Activated CD8-positive, alpha-beta memory T cell treated with anti-CD3 and anti-CD28 coated beads for 24 hours (primary cell): ENCODE results near the gene MGST2.

Experiments
- DNase-seq: peaks from one replicate; pipeline ENCODE4 v3.0.0-alpha.2; 2020

The MGST2 gene

DNA sequence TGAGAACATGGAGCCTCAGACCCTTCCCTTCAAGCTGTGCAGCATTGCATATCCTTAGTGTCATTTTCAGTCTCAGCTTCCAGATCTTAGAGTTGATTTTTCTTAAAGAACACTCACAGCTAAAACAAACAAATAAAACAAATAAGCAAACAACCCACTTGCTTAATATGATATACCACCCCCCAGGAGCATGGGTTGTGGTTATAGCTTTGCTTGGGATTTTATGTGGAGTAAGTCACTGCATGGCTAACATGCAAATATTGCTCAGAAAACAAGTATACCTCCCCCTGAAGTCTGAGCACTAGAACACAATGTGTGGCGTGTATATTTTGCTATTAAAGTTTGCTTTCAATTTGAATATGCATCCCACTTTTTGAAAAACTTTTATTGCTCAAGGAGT lies 78.6 kb downstream of the MGST2 start:
- no peak for DNase-seq

DNA sequence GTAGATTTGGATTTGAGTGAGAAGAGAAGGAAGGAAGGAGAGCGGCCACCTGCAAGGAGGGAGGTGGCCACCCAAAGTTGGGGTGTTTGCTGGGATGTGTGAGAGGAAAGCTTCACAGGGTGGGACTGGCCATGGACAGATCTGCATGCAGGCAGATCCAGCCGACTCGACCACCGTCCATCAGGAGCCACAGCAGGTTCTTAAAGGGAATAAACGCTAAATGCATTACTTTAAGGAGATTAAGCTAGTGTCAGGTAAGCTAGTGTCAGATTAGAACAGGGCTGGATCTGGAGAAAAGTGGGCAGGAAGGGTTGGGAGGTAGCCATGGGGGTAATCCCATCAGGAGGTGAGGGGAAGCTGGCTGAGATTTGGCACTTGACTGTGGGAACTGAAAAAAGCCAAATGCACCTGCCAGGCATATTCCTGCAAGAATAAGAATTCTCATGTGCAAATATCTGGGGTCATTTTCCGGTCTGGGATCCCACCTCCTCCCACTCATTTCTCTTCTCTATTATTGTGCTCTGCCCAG lies 79.6 kb downstream of the MGST2 start:
- no peak for DNase-seq

DNA sequence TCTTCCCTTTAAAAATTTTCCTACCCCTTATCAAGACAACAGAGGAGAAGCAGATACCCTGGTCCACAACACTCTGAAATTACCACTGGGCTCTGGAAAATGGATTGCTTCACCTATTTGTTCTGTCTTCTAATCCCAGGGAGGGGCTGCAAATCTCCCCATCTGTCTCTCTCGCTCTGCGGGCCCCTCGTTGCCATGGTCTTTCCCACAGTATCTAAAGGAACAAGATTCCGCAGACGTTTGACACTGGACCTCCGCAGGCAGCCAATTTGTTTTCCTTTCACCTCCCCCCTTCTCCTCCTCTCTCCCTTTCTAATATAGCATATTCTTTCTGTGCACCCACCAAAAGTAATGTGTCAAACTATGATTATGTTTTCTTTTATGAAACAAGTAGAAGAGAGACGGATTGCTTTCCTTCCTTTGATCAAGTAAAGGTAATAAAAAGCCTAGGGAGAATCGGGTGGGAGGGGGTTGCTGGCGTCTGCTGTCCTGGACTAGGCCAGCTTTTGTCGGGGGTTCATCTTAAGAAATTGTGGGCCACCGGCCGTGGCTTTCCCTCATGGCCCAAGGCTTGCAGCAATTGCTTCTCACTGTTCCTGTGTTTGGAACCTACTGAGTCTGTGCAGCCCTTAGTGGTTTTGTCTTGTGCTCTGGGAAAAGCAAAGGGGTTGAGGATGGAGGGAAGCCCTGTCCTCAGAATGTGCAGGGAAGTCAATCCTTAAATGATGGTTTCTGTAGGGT lies 81.0 kb downstream of the MGST2 start:
- DNase-seq: no peak

DNA sequence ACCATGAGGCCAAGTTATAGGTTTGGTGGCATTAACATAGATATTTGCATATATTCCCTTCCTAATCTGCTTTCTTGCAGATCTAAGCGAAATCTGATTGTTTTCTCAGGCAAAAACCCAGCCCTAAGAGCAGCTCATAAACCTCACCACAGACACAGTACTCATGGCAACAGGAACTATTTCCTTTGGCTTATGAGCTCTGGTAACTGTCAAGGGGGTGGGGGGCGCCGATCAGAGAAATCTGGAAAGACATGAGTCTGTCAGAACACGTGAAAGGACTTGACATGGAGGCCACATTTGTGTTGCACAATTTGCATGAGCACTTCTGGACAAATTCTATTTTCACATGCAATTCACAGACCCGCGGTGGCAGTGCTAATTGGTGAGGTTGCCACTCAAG lies 83.7 kb downstream of the MGST2 start:
- DNase-seq: no peak

DNA sequence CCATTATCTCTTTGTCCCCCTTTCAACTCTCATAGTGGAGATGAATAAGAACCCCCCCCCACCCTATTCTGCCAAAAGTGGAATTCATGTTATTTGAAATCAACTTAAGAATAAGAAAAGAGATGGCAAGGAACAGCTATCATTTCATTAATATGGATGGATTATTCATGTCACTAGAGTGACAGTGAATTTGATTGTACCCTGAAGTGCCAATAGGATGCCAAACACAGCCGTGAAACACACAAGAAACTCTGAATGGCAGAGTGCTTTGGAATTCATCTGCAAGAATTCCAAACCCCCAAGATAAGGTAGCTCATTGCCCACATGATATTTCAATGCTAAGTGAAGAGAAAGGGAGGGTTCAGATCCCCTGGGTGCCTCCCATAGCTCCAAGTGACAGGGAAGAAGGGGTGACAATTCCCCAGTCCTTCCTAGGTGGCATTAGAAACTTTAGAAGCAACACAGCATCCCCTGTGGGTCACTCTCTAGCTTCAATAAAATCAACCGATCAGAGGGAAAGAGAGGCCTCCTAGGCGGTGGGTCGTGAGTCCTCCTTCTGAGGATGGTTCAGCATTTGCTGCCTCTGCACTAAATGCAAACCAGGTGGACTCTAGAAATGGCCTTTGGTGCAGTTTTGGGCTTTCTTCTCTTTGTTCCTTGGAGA lies 84.3 kb downstream of the MGST2 start:
- DNase-seq: no peak

DNA sequence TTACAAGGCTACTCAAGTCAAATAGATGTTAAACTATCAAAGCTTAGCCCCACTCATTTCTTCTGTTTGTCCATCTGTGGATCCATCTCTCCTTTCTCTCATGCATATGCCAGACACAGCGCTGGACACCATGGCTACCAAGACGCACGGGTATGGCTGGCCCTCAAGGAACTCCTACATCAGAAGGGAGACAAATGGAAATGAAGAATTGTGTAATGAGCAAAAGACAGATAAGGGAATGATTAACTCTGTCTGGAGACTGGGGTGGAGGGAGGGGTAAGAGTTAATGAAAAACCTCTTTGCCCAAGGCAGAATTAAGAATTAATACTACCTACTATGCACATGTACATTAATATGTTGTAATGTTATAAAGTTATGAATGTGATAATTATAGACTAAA lies 88.1 kb downstream of the MGST2 start:
- no peak for DNase-seq
